ENCODE results near the gene CLMN. TPM values are rescaled to one million over a fixed set of nuclear protein-coding genes. Genes with fewer than 3 reads are reported as not detected.

Gene CLMN
- polyA plus RNA-seq, 3 donors = 19.7 to 46.2 (median 22.0) TPM

DNA sequence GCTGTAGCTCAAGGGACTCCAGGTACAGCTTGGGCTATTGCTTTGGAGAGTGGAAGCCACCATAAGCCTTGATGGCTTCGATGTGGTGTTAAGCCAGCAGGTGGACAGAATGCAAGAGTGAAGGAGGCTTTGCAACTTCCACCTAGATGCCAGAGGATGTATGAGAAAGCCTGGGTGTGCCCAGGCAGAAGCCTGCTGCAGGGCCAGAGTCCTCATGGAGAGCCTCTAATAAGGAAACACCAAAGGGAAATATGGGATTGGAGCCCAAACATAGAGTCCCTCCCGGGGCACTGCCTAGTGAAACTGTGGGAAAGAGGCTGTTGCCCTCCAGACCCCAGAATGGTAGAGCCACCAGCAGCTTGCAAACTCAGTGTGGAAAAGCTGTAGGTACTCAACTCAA lies 152.5 kb downstream of the CLMN start:
- DNase-seq (ENCODE audit: extremely low read depth in 1 of 11, low read depth in 9 of 11, low spot score in 4 of 11) = no peak

DNA sequence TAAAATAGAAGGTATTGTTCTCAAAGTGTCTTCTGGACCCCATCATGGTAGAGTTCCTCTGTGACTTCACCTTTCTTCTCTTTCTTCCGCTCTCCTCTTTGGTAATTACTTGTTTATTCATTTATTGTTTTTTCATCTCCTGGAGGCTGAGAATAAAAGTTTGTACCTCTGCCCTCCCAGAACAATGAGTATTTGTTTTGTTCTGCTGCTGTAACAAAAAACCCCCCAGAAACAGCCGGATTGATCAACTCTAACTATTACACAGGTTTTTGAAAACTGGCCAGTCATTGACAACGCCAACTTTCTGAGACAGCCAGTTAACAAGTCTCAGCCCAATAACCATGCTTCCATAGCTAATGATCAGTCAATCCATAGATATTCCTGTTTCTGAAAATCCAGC lies 154.2 kb downstream of the CLMN start:
- DNase-seq (ENCODE audit: extremely low read depth in 1 of 11, low read depth in 9 of 11, low spot score in 4 of 11) = no peak

DNA sequence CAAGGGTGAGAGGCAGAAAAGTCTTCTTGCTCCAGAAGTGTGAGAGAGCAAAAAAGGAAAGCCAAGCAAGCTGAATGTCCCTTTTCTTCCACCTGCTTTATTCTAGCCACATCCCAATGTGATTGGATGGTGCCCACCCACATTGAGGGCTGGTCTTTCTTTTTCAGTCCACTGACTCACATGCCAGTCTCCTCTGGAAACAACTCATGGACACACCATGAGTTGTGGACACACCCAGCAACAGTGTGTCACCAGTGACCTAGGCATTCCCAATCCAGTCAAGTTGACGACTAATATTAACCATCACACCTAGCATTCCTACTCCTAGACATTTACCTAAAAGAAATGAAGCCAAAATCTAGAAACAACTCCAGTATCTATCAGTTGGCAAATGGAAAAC lies 155.2 kb downstream of the CLMN start:
- no peak for DNase-seq (ENCODE audit: extremely low read depth in 1 of 11, low read depth in 9 of 11, low spot score in 4 of 11)

DNA sequence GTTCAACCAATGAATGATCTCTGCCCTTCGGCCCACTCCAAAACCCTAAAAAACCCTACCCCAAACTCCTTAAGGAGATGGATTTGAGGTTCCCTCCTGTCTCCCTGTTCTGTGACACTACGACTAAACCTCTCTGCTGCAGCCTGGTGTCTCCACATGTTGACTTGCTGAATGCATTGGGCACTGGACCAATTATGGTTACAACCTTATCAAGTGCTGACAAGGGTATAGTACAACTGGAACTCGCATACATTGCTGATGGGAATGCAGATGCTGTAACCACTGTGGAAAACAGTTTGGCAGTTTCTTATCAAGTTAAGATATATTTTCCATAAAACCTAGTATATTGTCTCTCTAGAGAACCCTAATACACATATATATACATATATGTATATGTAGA lies 156.0 kb downstream of the CLMN start:
- no peak for DNase-seq (ENCODE audit: extremely low read depth in 1 of 11, low read depth in 9 of 11, low spot score in 4 of 11)

DNA sequence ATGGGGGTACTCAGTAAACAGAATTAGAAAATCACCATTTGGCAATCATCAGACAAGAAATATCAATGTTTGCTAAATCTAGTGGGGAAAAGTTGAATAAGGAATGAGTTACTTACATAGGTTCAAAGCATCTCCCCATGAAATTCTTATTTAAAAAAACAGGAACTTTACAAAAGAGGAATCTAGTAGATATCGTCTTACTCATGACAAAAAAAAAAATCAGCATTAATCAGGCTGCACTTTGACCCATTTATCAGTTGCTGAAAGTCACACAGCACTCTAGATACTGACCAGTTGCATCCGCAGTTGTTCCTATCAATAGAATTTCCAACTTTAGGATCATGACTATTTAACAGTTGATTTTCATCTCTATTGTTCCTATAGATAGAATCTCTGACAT lies 156.6 kb downstream of the CLMN start:
- DNase-seq (ENCODE audit: extremely low read depth in 1 of 11, low read depth in 9 of 11, low spot score in 4 of 11) = no peak

DNA sequence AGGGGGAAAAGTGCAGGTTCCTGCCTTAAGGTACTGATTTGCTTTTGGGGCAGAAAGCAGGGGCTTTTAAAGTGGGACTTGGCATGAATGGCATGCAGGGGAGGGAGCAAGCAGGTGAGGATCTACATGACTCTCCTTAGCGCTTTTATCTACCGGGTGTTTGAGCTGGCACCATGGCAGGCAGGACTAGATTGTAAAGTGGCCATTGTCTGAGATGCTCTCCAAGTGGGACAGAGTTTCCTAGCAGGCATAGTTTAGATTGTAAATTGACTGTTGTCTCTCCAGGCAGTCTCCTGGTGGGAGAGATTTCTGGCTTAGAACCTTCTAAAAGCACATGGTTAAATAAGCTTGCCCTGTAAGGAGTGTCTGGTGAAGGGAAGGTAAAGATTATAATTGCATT lies 157.1 kb downstream of the CLMN start:
- no peak for DNase-seq (ENCODE audit: extremely low read depth in 1 of 11, low read depth in 9 of 11, low spot score in 4 of 11)

DNA sequence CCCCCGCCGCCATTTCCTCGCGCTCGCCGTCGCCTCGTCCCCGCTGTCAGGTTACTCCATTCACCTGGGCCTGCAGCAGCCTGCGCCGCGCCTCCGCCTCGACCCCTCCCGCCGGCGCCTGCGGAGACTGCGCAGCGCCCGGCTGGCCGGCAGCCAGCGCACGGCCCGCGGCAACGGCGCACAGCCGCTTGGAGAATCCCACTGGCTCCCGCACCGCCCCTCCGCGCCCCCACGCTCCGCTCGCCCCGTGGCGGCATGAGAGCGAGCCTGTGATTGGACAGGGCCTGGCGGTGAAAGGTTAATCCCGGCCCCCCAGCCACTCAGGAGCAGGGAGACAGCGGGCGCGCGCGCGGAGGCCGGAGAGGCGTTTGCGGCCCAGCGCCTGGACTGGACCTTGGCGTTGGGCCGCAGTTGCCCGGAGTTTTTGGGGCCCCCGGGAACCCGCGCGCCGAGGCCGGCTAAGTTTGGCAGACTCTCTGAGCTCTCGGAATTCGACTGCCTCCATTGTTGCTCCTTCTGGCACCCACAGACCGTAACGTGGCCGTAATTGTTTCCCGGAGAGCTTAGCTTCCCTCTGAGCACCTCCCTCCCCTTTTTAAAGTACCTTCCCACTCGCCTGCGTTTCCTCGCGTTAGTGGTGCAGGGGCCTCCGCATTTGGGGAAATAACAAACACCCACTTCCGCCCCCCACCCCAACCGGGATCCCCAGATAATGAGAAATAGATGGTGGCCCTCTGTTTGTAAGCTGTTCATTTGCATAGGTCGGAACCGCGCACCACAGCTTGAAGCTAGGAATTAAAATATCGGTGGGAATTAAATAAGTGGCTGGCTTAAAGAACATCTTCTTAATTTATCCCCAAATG lies 162.2 kb downstream of the CLMN start, which contains the start of gene DICER1:
TSS of gene DICER1 (minus strand) at position 203 of the 863 bp plus-strand sequence. CDS start 24,071 bp downstream, outside the sequence.
- peak; percentile 82 to 98 (median 94) for DNase-seq (ENCODE audit: extremely low read depth in 1 of 11, low read depth in 9 of 11, low spot score in 4 of 11)

DNA sequence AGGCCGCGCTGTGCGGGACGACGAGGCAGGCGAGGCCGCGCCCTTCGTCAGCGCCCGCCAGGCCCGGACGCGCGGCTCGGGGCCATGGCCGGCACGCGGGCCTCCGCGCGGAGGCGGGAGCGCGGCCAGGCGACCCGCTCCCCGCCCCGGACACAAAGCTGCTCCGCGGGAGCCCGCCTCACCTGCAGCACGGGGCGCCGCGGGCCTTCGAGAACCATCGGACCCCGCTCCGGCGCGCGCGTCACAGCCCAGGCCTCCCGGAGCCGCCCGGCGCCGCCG lies 162.7 kb downstream of the CLMN start:
- DNase-seq (ENCODE audit: extremely low read depth in 1 of 11, low read depth in 9 of 11, low spot score in 4 of 11) = peak in 1 of 11 donors; percentile 40

DNA sequence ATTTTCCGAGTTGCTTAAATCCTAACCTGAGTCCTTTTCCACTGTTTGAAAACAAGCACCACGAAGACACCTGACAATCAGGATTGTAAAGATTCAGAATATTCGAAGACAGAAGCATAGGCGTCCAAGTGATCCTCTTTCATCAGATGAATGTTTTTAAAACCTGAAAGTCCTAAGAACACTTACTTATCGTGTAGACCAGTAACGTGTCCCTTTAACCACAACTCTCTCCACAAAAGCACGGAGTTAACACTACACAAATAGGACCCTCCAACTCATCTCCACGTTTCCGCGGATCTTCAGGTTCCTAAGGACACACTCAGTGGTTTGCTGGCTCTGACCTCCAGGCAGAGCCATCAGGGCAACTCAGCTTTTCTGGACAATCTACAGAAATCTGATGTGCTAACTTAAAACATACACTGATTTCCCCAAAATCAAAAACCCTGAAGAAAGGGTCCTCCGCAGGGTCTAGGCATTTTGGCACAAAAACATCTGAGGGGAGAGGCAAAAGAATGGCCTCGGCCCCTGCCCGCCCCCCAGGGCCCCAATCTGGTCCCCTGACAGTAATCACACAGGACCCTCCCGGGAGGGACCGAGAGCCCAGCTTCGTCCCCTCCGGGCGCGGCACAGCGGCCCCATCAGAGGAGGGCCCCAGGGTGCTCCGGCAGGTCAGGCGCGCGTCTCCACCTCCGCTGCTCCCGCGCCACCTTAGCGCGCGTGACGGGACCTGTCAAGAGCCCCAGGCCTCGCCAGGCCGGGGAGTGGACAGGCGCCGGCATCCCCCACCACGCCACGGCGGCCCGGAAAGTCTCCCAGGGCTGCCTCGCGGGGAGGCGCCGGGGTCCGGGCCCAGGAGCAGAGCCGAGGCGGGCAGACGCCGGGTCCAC lies 163.3 kb downstream of the CLMN start:
- DNase-seq (ENCODE audit: extremely low read depth in 1 of 11, low read depth in 9 of 11, low spot score in 4 of 11) = peak in 3 of 11 donors; percentile 18 to 24 (median 21)

DNA sequence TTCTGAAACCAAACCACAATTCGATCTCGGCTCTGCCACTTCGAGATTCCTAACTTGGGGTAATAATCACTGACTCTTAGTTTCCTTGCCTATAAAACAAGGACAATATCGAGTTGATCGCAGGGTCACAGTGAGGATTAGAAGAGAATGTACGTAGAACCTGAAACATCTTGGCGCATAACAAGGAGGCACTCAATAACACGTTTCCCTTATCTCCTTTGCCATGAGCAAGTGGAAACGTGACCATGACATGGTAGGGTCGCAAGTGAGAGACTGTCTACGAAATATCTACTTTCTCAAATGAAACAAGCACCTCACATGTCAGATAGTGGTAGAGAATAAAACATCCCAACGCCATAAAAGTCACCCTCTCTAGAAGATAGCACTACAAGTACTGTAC lies 164.7 kb downstream of the CLMN start:
- DNase-seq (ENCODE audit: extremely low read depth in 1 of 11, low read depth in 9 of 11, low spot score in 4 of 11) = no peak

DNA sequence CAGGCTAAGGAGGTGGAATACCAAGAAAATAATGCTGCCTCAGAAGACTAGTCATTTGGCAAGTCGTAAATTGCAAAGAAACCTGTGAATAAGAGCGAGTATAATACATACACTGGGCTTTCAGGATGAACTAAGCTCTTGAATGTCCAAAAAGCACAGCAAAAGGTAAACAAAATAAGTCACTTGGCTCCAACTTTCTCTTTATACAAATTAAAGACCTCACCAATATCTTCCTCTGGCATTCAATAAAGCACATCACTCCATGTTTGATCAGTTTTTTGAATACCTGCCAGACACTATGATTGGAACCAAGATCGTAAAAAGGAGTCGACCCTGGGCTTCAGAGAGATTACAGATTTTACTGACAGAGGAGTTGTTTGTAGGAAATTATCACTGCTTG lies 165.8 kb downstream of the CLMN start:
- DNase-seq (ENCODE audit: extremely low read depth in 1 of 11, low read depth in 9 of 11, low spot score in 4 of 11) = no peak

DNA sequence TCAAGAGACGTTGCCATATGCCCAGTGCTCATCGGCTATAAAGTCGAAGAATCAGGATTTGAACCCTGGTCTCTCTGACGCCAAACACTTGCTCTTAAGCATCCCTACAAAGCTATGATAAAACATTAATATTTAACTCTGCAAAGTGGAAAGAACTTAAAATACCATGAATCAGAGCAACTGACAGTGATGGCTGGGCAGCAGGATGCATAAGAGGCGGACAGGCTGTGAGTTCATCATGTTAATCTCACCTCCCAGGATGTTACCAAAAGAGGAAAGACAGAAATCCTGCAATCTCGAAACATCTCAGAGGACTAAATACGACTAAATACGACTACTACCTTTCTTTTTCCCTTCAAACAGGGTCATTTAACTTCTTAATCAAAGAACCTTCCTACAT lies 168.1 kb downstream of the CLMN start:
- no peak for DNase-seq (ENCODE audit: extremely low read depth in 1 of 11, low read depth in 9 of 11, low spot score in 4 of 11)

DNA sequence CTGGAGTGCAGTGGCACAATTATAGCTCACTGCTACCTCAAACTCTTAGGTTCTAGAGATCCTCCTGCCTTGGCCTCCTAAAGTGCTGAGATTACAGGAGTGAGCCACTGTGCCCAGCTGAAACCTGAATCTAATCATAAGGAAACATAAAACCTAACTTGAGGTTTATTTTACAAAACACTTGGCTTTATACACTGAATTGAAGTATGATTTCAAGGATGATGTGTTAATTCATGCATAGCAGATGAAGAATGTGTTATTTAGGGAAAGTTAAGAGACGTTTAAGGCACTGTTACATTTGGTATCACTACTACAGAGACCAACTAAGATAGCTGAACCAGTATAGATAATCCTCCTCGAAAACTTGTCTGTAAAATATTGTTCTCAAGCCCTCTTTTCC lies 168.8 kb downstream of the CLMN start:
- DNase-seq (ENCODE audit: extremely low read depth in 1 of 11, low read depth in 9 of 11, low spot score in 4 of 11) = no peak

DNA sequence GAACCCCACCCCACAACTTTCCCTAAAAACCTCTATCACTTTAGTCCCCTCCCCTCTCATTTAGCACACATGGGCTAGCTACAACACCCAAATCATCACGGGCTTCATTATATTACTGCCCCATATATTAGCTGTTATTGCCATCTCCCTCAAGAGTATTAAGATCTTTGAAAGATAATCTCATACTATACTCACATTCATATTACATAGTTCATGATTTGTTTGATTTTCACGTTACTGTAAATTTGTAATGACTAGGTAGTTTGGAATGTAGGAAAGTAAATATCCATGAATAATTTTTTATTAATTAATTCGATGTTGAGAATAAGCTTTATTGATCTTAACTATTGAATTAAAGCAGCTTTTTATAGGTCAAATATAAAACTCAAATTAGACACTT lies 170.3 kb downstream of the CLMN start:
- no peak for DNase-seq (ENCODE audit: extremely low read depth in 1 of 11, low read depth in 9 of 11, low spot score in 4 of 11)

DNA sequence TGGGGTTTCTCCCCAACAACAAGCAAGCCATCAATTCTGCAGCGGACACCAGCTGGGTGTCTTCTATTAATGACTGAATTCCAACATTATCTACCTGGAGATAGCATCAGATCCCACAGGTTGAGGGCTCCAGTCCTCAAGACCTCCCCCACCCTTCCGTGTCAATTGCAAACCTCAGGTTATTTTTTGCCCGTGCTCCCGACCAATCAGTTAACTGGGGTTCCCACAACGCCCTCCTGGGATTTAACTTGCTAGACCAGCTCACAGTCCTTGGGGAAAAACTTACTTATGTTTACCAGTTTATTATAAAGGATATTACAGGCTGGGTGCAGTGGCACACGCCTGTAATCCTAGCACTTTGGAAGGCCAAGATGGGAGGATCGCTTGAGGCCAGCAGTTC lies 172.1 kb downstream of the CLMN start:
- DNase-seq (ENCODE audit: extremely low read depth in 1 of 11, low read depth in 9 of 11, low spot score in 4 of 11) = no peak

DNA sequence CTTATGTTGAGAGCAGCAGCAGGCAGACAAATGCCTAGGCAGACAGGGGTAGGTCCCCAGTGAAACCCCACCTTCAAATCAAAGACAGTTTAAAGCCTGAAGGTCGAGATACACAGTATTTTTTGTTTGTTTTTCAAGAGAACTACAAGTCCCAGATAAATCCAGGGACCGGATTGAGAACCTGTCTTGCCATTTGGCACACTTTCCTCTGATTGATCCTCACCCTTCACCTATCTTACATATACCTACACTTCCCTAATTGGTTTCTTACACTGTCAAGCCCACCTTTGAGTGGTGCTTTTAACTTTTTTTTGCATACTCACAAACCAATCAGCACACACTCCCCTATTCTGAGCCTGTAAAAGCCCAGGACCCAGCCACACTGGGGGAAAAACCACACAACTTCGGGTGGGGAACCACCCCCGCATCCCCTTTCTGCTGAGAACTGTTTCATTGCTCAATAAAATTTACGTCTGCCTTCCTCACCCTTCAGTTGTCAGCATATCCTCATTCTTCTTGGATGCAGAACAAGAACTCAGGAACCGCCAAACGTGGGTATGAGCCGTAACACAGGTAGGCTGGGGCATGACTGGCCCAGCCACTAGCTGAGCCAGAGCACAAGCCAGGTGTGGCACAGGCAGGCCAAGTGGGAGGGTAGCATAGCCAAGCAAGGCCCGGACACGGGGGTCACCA lies 173.5 kb downstream of the CLMN start:
- no peak for DNase-seq (ENCODE audit: extremely low read depth in 1 of 11, low read depth in 9 of 11, low spot score in 4 of 11)

DNA sequence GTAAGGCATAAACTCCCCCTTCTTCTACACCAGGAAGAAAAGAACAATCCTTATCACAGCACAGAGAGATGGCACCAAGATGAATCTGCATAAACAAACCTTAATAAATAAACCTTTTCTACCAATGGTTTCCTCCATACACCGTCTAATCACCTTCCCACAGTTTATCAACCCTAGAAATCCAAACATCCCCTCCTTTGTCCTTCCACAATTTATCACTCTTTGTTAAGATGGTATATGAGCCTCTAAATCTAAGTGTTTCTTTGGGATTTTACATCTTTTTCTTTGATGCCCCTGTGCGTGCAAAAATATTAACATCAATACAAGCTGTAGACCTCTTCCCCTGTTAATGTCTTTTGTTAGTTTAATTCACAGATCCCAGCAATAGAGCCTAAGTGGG lies 174.9 kb downstream of the CLMN start:
- no peak for DNase-seq (ENCODE audit: extremely low read depth in 1 of 11, low read depth in 9 of 11, low spot score in 4 of 11)

DNA sequence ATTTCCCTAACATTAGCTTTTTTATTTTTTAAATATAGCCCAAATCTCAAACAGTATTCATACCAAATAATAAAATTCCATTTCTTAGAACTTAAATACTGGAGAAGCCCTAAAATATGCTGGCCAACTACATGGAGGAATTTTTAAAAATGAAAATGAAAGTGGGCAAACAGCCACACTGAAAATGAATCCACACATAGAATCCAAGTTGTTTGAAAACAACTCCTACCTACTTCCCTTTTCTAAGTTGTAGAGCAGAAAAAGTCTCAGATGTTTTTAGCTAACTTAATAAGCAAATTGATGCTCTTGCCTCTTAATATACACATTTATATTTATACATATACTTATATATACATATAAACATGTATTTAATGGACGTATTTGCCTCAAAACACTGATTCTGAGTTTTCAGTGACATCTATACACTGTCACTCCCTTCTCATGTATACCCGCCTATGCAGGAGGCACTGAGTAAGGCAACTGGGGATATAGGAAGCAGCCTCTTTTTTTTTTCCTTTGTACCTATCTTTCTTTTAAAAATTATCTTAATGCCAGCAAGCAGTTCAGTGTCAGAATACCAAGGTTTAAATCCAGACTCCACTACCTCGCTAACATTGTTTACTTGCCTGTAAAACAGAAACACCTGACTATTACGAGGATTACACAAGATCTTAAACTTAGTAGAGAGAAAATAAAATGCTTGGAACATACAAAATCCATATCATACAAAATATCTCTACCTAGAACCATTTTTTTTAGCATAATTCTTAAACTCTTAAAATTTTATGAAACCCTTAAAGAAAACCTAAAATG lies 175.7 kb downstream of the CLMN start:
- DNase-seq (ENCODE audit: extremely low read depth in 1 of 11, low read depth in 9 of 11, low spot score in 4 of 11) = no peak

DNA sequence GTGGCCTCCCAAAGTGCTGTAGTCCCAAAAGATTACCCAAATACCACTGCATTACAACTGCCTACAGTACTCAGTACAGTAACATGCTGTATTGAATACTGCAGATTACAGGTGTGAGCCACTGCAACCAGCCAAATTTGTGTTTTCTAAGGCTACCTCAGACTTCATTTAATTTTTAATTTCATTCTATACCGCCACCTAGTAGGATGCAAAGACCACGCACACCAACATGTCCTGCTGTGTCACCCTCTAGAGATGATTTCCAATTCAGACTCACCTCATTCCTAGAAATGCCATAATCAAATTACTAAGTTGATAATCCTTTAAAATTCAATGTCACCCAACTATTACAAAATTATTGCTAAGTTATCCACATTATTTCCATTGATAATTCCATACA lies 177.5 kb downstream of the CLMN start:
- no peak for DNase-seq (ENCODE audit: extremely low read depth in 1 of 11, low read depth in 9 of 11, low spot score in 4 of 11)
